LNCAP (cell line): ENCODE data around the gene ZNF75A.

Experiments
- CTCF ChIP-seq: fragments of 450-650 bp; IDR thresholded peaks from 2 replicates; pipeline ENCODE4 v1.5.1; 2017; ENCODE audit warnings: mild to moderate bottlenecking

ZNF75A gene

GRCh38 chr16:3304370-3304769, 927 bp upstream of the ZNF75A start:
- no peak for TF ChIP-seq CTCF

GRCh38 chr16:3306078-3306477, 781 bp downstream of the ZNF75A start:
- TF ChIP-seq CTCF: no peak

- TF ChIP-seq CTCF: no peak
Observed at GRCh38 chr16:3311496-3311895, 6.2 kb downstream of the ZNF75A start.

GRCh38 chr16:3317315-3317999, 12.2 kb downstream of the ZNF75A start:
- TF ChIP-seq CTCF: no peak

GRCh38 chr16:3321816-3322215, 16.5 kb downstream of the ZNF75A start:
- TF ChIP-seq CTCF: no peak

- TF ChIP-seq CTCF: no peak
Observed at GRCh38 chr16:3327514-3327913, 22.2 kb downstream of the ZNF75A start.

GRCh38 chr16:3328104-3328503, 22.8 kb downstream of the ZNF75A start:
- no peak for TF ChIP-seq CTCF

- no peak for TF ChIP-seq CTCF
Observed at GRCh38 chr16:3328643-3329042, 23.3 kb downstream of the ZNF75A start.
